Hepatocyte (in vitro differentiated cells): ENCODE results near the gene CCDC82.

Source experiments
- EZH2 ChIP-seq: fragments of 200-600 bp; sonication (generic); IDR thresholded peaks from 2 replicates; pipeline ENCODE4 v1.6.1; 2016; ENCODE audit warnings: antibody characterized with exemption, mild to moderate bottlenecking, borderline replicate concordance
- EZH2phosphoT487 ChIP-seq: fragments of 200-600 bp; sonication (generic); IDR thresholded peaks from one replicate; pipeline ENCODE4 v1.6.1; 2018; ENCODE audit warnings: antibody characterized with exemption, mild to moderate bottlenecking, low read depth, moderate library complexity; ENCODE audit not compliant: unreplicated experiment, severe bottlenecking
- TF ChIP-seq, protein P1 (sequence below): fragments of 200-600 bp; sonication (generic); IDR thresholded peaks from 2 replicates; pipeline ENCODE4 v1.5.1; 2016; ENCODE audit warnings: antibody characterized with exemption, mild to moderate bottlenecking; ENCODE audit not compliant: poor library complexity

GRCh38 chr11:96329855-96330510 lies 59.7 kb downstream of the CCDC82 start:
- TF ChIP-seq, protein P1, sequence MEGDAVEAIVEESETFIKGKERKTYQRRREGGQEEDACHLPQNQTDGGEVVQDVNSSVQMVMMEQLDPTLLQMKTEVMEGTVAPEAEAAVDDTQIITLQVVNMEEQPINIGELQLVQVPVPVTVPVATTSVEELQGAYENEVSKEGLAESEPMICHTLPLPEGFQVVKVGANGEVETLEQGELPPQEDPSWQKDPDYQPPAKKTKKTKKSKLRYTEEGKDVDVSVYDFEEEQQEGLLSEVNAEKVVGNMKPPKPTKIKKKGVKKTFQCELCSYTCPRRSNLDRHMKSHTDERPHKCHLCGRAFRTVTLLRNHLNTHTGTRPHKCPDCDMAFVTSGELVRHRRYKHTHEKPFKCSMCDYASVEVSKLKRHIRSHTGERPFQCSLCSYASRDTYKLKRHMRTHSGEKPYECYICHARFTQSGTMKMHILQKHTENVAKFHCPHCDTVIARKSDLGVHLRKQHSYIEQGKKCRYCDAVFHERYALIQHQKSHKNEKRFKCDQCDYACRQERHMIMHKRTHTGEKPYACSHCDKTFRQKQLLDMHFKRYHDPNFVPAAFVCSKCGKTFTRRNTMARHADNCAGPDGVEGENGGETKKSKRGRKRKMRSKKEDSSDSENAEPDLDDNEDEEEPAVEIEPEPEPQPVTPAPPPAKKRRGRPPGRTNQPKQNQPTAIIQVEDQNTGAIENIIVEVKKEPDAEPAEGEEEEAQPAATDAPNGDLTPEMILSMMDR = no peak
- TF ChIP-seq EZH2 (no peak), EZH2phosphoT487 (no peak)
